ENCODE measurements around the gene GIGYF1.
"Not testable (repeated sequence)": the region's sequence is repeated elsewhere in the genome, so short reads cannot be mapped to it uniquely, and the experiment has no call there.

Gene GIGYF1

GRCh38 chr7:100671353-100672327, 22.4 kb downstream of the GIGYF1 start:
- no peak for DNase-seq

- no peak for DNase-seq
These were observed 24.0 kb downstream of the GIGYF1 start for GRCh38 chr7:100670074-100670473.

GRCh38 chr7:100669106-100669505, 24.9 kb downstream of the GIGYF1 start:
- not testable (repeated sequence) for DNase-seq

GRCh38 chr7:100668069-100668449, 26.0 kb downstream of the GIGYF1 start:
- DNase-seq, result no peak

GRCh38 chr7:100667331-100668068, 26.6 kb downstream of the GIGYF1 start:
- no peak for DNase-seq

GRCh38 chr7:100665168-100665726, 28.8 kb downstream of the GIGYF1 start:
- no peak for DNase-seq

GRCh38 chr7:100662194-100662776, 31.8 kb downstream of the GIGYF1 start:
- DNase-seq, result not testable (repeated sequence)

GRCh38 chr7:100655908-100656674, 38.0 kb downstream of the GIGYF1 start, which contains the start of gene ACTL6B:
ACTL6B (minus strand) TSS chr7:100656448; CDS start chr7:100656354, 94 bp downstream.
- DNase-seq, result no peak

- DNase-seq, result no peak
These were observed 38.9 kb downstream of the GIGYF1 start for GRCh38 chr7:100654908-100655831.

- no peak for DNase-seq
These were observed 44.1 kb downstream of the GIGYF1 start for GRCh38 chr7:100649826-100650565.

- no peak for DNase-seq
These were observed 51.5 kb downstream of the GIGYF1 start for GRCh38 chr7:100642534-100642907.

GRCh38 chr7:100641860-100642533, 52.1 kb downstream of the GIGYF1 start:
- DNase-seq, result no peak

- DNase-seq, result no peak
These were observed 52.6 kb downstream of the GIGYF1 start, which contains the start of gene TFR2 for GRCh38 chr7:100641463-100641859. TFR2 (minus strand) TSS chr7:100641552; CDS start chr7:100641509, 43 bp downstream.

GRCh38 chr7:100640517-100641440, 53.3 kb downstream of the GIGYF1 start:
- no peak for DNase-seq

GRCh38 chr7:100639995-100640516, 54.0 kb downstream of the GIGYF1 start:
- no peak for DNase-seq

GRCh38 chr7:100632951-100633717, 60.9 kb downstream of the GIGYF1 start:
- DNase-seq, result no peak

GRCh38 chr7:100630066-100630465, 64.0 kb downstream of the GIGYF1 start:
- DNase-seq, result no peak

Measured in DMS 273 treated with DMSO at 0.1 percent for 48 hours (cell line).